PFSK-1 (cell line): ENCODE results near the gene PLEKHH1.

Experiments
- POLR2AphosphoS5 ChIP-seq: IDR thresholded peaks from 2 replicates; pipeline ENCODE4 v1.6.1; 2012; ENCODE audit warnings: low read depth, mild to moderate bottlenecking, control low read depth, low read length, moderate library complexity
- SIN3A ChIP-seq: IDR thresholded peaks from 2 replicates; pipeline ENCODE4 v1.6.1; 2012; ENCODE audit warnings: mild to moderate bottlenecking, low read length, moderate library complexity, borderline replicate concordance; ENCODE audit not compliant: insufficient read depth
- TAF1 ChIP-seq: IDR thresholded peaks from 2 replicates; pipeline ENCODE4 v1.6.1; 2012; ENCODE audit warnings: low read length, control low read depth, borderline replicate concordance; ENCODE audit not compliant: insufficient read depth
- TF ChIP-seq, protein P1 (sequence below), 2 experiments: IDR thresholded peaks; 2 replicates each; pipeline versions ENCODE4 v1.6.1 to v1.8.0; 2011 to 2012; ENCODE audit warnings: low read depth in 2 of 2, low read length in 2 of 2, control low read depth in 1 of 2, inconsistent platforms in 1 of 2, mild to moderate bottlenecking in 1 of 2, moderate library complexity in 1 of 2; ENCODE audit not compliant: insufficient read depth in 1 of 2

DNA sequence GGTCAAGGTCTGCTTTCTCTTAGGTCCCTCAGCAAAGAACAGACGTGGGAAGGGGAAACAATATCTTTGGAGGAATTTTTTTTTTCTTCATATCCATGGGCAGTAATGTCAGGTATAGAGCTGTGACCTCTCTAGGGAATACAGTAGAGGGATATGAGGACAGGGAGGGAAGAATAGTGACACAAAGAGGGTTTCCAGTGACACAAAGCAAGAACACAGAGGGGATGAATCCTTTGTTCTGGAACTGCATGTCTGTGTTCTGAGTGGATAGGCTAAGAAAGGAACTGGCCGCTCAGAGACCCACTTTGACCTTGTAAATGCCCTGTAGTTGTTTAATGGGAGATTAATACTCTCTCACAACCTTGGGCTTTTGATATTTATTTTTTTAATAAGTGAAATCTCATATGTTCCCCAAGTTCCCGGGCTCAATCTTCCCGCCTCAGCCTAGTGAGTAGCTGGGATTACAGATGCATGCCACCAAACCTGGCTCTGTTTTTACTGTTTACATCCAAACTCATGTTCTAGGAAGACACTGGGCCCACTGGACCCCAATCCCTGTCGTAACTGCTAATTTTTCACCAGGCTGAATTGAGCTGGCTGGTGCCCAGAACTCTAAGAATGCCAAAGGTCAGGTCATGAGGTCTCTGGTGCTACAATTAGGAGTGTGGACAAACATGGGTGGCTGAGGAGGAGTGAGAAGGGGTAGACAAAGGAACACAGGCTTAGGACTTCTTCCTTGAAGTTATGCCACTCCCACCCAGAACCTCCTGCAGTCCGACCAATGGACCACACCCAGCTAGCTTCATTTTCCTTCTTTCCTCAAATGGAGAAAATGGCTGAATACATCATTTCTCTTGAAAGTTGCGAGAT is 9.1 kb upstream of the PLEKHH1 start:
- no peak for TF ChIP-seq POLR2AphosphoS5
- no peak for TF ChIP-seq TAF1
- TF ChIP-seq, protein P1, sequence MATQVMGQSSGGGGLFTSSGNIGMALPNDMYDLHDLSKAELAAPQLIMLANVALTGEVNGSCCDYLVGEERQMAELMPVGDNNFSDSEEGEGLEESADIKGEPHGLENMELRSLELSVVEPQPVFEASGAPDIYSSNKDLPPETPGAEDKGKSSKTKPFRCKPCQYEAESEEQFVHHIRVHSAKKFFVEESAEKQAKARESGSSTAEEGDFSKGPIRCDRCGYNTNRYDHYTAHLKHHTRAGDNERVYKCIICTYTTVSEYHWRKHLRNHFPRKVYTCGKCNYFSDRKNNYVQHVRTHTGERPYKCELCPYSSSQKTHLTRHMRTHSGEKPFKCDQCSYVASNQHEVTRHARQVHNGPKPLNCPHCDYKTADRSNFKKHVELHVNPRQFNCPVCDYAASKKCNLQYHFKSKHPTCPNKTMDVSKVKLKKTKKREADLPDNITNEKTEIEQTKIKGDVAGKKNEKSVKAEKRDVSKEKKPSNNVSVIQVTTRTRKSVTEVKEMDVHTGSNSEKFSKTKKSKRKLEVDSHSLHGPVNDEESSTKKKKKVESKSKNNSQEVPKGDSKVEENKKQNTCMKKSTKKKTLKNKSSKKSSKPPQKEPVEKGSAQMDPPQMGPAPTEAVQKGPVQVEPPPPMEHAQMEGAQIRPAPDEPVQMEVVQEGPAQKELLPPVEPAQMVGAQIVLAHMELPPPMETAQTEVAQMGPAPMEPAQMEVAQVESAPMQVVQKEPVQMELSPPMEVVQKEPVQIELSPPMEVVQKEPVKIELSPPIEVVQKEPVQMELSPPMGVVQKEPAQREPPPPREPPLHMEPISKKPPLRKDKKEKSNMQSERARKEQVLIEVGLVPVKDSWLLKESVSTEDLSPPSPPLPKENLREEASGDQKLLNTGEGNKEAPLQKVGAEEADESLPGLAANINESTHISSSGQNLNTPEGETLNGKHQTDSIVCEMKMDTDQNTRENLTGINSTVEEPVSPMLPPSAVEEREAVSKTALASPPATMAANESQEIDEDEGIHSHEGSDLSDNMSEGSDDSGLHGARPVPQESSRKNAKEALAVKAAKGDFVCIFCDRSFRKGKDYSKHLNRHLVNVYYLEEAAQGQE (IDR thresholded peaks at IDR 0.05; ENCODE audit: insufficient read depth in 1 of 2, low read depth in 2 of 2, low read length in 2 of 2): no peak
- no peak for TF ChIP-seq SIN3A
